HUDEP-2 (cell line): ENCODE data around the gene GPR156.
"Not testable (repeated sequence)": the region's sequence is repeated elsewhere in the genome, so short reads cannot be mapped to it uniquely, and the experiment has no call there.

ENCODE experiments used
- DNase-seq, 76 experiments: peaks; one replicate each; lab custom pipeline; 2025; ENCODE audit not compliant: unreplicated experiment in 76 of 76; lab: John Stamatoyannopoulos, UW

The GPR156 gene

GRCh38 chr3:120284747-120285507, at the start of gene GPR156:
TSS of gene GPR156 (minus strand) at chr3:120285222. CDS start at chr3:120244098, 41,124 bp downstream.
- DNase-seq, result no peak

- DNase-seq, result no peak
These were observed 47.6 kb upstream of the GPR156 start for GRCh38 chr3:120332646-120333045.

GRCh38 chr3:120331076-120331475, 46.1 kb upstream of the GPR156 start:
- DNase-seq, result no peak

GRCh38 chr3:120326784-120327183, 41.8 kb upstream of the GPR156 start:
- DNase-seq, result no peak

GRCh38 chr3:120324190-120324589, 39.2 kb upstream of the GPR156 start:
- DNase-seq, result no peak

- not testable (repeated sequence) for DNase-seq
These were observed 38.7 kb upstream of the GPR156 start for GRCh38 chr3:120323761-120324160.

GRCh38 chr3:120311863-120312794, 27.1 kb upstream of the GPR156 start:
- no peak for DNase-seq

GRCh38 chr3:120306519-120307455, 21.8 kb upstream of the GPR156 start:
- DNase-seq, result no peak

GRCh38 chr3:120304616-120305015, 19.6 kb upstream of the GPR156 start:
- no peak for DNase-seq

- DNase-seq, result no peak
These were observed 17.3 kb upstream of the GPR156 start for GRCh38 chr3:120302361-120302760.

GRCh38 chr3:120300971-120301370, 15.9 kb upstream of the GPR156 start:
- DNase-seq, result no peak

- no peak for DNase-seq
These were observed 14.4 kb upstream of the GPR156 start for GRCh38 chr3:120299403-120299802.

- no peak for DNase-seq
These were observed 14.0 kb upstream of the GPR156 start for GRCh38 chr3:120298996-120299395.

GRCh38 chr3:120291552-120291951, 6.5 kb upstream of the GPR156 start:
- DNase-seq, result not testable (repeated sequence)

GRCh38 chr3:120289636-120290035, 4.6 kb upstream of the GPR156 start:
- no peak for DNase-seq

GRCh38 chr3:120286465-120286864, 1.4 kb upstream of the GPR156 start:
- peak in 7 of 76 experiments; percentile 2 to 16 (median 9) for DNase-seq

- no peak for DNase-seq
These were observed 453 bp upstream of the GPR156 start for GRCh38 chr3:120285508-120285841.

- no peak for DNase-seq
These were observed 3.8 kb downstream of the GPR156 start for GRCh38 chr3:120281261-120281660.

- no peak for DNase-seq
These were observed 4.5 kb downstream of the GPR156 start for GRCh38 chr3:120280566-120280965.

- DNase-seq, result no peak
These were observed 5.0 kb downstream of the GPR156 start for GRCh38 chr3:120280026-120280425.

GRCh38 chr3:120276767-120277166, 8.3 kb downstream of the GPR156 start:
- no peak for DNase-seq
